WTC11 (cell line): ENCODE data around the gene TEX51. TPM values are rescaled to one million over a fixed set of nuclear protein-coding genes. Genes with fewer than 3 reads are reported as not detected.

Experiments used
- ATAC-seq: fragments of 200-7000 bp; cut with Tn5 transposase; 2 replicates; pipeline ENCODE4 v1.10.0; 2021; ENCODE audit warnings: mild to moderate bottlenecking, moderate library complexity
- CTCF ChIA-PET: fragments of 300-600 bp; sonication (Branson Sonifier 250); formaldehyde crosslinking; loops from one replicate; lab custom pipeline; 2021; ENCODE audit warnings: antibody characterized with exemption; lab: Charles Lee
- POLR2A ChIA-PET: fragments of 350-600 bp; sonication (Branson Sonifier 250); formaldehyde crosslinking; loops from one replicate; lab custom pipeline; 2021; ENCODE audit warnings: antibody characterized with exemption; lab: Charles Lee
- DNase-seq: peaks from one replicate; pipeline ENCODE4 v3.0.0; 2021; ENCODE audit warnings: low spot score
- H3K27ac Mint-ChIP-seq: 2 replicates; pipeline ENCODE4 v1.8.0; 2021; ENCODE audit warnings: mixed read lengths
- H3K27me3 Mint-ChIP-seq: 2 replicates; pipeline ENCODE4 v1.8.0; 2021; ENCODE audit warnings: low read depth, mild to moderate bottlenecking, moderate library complexity, mixed read lengths
- H3K36me3 Mint-ChIP-seq: 2 replicates; pipeline ENCODE4 v1.8.0; 2021; ENCODE audit warnings: mixed read lengths
- H3K4me1 Mint-ChIP-seq: 2 replicates; pipeline ENCODE4 v1.8.0; 2022; ENCODE audit warnings: mixed read lengths
- H3K4me3 Mint-ChIP-seq: 2 replicates; pipeline ENCODE4 v1.8.0; 2021; ENCODE audit warnings: mild to moderate bottlenecking, moderate library complexity, mixed read lengths
- H3K9me3 Mint-ChIP-seq: 2 replicates; pipeline ENCODE4 v1.8.0; 2021; ENCODE audit warnings: mixed read lengths
- CREB1 ChIP-seq: sonication (generic); formaldehyde crosslinking; IDR thresholded peaks from 2 replicates; pipeline ENCODE4 v1.8.0; 2023; ENCODE audit warnings: mild to moderate bottlenecking, missing genetic modification reagents
- ETV6 ChIP-seq: sonication (generic); formaldehyde crosslinking; IDR thresholded peaks from 2 replicates; pipeline ENCODE4 v1.8.1; 2022; ENCODE audit warnings: mild to moderate bottlenecking, missing genetic modification reagents
- GABPB1 ChIP-seq: sonication (generic); formaldehyde crosslinking; IDR thresholded peaks from 2 replicates; pipeline ENCODE4 v1.8.1; 2023; ENCODE audit warnings: mild to moderate bottlenecking, missing genetic modification reagents
- GTF2I ChIP-seq: fragments of 250-450 bp; sonication (Bioruptor Pico); conservative IDR thresholded peaks from 2 replicates; pipeline ENCODE4 v1.4.0; 2021; ENCODE audit warnings: mild to moderate bottlenecking
- IRF2 ChIP-seq: sonication (generic); formaldehyde crosslinking; IDR thresholded peaks from 2 replicates; pipeline ENCODE4 v1.8.0; 2022; ENCODE audit warnings: low read depth, missing genetic modification reagents, borderline replicate concordance
- JUN ChIP-seq: sonication (generic); formaldehyde crosslinking; IDR thresholded peaks from 2 replicates; pipeline ENCODE4 v1.8.0; 2023; ENCODE audit warnings: mild to moderate bottlenecking, missing genetic modification reagents
- NFATC4 ChIP-seq: fragments of 250-450 bp; sonication (Bioruptor Pico); IDR thresholded peaks from 2 replicates; pipeline ENCODE4 v1.9.0; 2021; ENCODE audit warnings: mild to moderate bottlenecking
- NFYB ChIP-seq: sonication (generic); formaldehyde crosslinking; conservative IDR thresholded peaks from 2 replicates; pipeline ENCODE4 v1.8.0; 2022; ENCODE audit warnings: low read depth, missing genetic modification reagents
- NR1H2 ChIP-seq: sonication (generic); formaldehyde crosslinking; IDR thresholded peaks from 2 replicates; pipeline ENCODE4 v1.9.0; 2021; ENCODE audit warnings: mild to moderate bottlenecking, moderate library complexity, missing genetic modification reagents
- NR2C2 ChIP-seq: sonication (generic); formaldehyde crosslinking; IDR thresholded peaks from 2 replicates; pipeline ENCODE4 v1.8.0; 2022; ENCODE audit warnings: mild to moderate bottlenecking, missing genetic modification reagents
- NR3C1 ChIP-seq: sonication (generic); formaldehyde crosslinking; conservative IDR thresholded peaks from 2 replicates; pipeline ENCODE4 v1.8.1; 2023; ENCODE audit warnings: low read depth, mild to moderate bottlenecking, missing genetic modification reagents
- OVOL2 ChIP-seq: fragments of 250-450 bp; sonication (Bioruptor Pico); IDR thresholded peaks from 2 replicates; pipeline ENCODE4 v1.9.0; 2021; ENCODE audit warnings: mild to moderate bottlenecking, borderline replicate concordance
- PREB ChIP-seq: sonication (generic); formaldehyde crosslinking; IDR thresholded peaks from 2 replicates; pipeline ENCODE4 v1.8.1; 2022; ENCODE audit warnings: mild to moderate bottlenecking, missing genetic modification reagents, moderate library complexity, borderline replicate concordance
- PRRX2 ChIP-seq: fragments of 250-450 bp; sonication (Bioruptor Pico); IDR thresholded peaks from 2 replicates; pipeline ENCODE4 v1.8.0; 2021; ENCODE audit warnings: mild to moderate bottlenecking
- TEAD1 ChIP-seq: sonication (generic); formaldehyde crosslinking; IDR thresholded peaks from 2 replicates; pipeline ENCODE4 v1.8.0; 2022; ENCODE audit warnings: mild to moderate bottlenecking, missing genetic modification reagents
- ZMAT4 ChIP-seq: fragments of 250-450 bp; sonication (Bioruptor Pico); IDR thresholded peaks from 2 replicates; pipeline ENCODE4 v1.9.0; 2021; ENCODE audit warnings: mild to moderate bottlenecking
- ZNF219 ChIP-seq: sonication (generic); formaldehyde crosslinking; IDR thresholded peaks from 2 replicates; pipeline ENCODE4 v1.8.0; 2023; ENCODE audit warnings: missing genetic modification reagents, mild to moderate bottlenecking, borderline replicate concordance
- total RNA-seq: library from RNA; stranded (reverse); gene quantifications from 3 replicates; pipeline ENCODE4 v1.2.3, GENCODE V29; 2021
- TF ChIP-seq, protein P1 (sequence below): sonication (generic); formaldehyde crosslinking; IDR thresholded peaks from 2 replicates; pipeline ENCODE4 v1.8.0; 2022; ENCODE audit warnings: mild to moderate bottlenecking, missing genetic modification reagents
- TF ChIP-seq, protein P2 (sequence below): fragments of 250-450 bp; sonication (Bioruptor Pico); IDR thresholded peaks from 2 replicates; pipeline ENCODE4 v1.8.0; 2021; ENCODE audit warnings: mild to moderate bottlenecking
- TF ChIP-seq, protein P3 (sequence below): sonication (generic); formaldehyde crosslinking; IDR thresholded peaks from 2 replicates; pipeline ENCODE4 v1.8.1; 2022; ENCODE audit warnings: low read depth, mild to moderate bottlenecking, moderate library complexity, missing genetic modification reagents, borderline replicate concordance
- TF ChIP-seq, protein P4 (sequence below): fragments of 250-450 bp; sonication (Bioruptor Pico); IDR thresholded peaks from 2 replicates; pipeline ENCODE4 v1.9.0; 2021; ENCODE audit warnings: moderate library complexity, mild to moderate bottlenecking, inconsistent platforms, borderline replicate concordance
- TF ChIP-seq, protein P5 (sequence below): sonication (generic); formaldehyde crosslinking; conservative IDR thresholded peaks from 2 replicates; pipeline ENCODE4 v1.8.1; 2022; ENCODE audit warnings: mild to moderate bottlenecking, missing genetic modification reagents

The TEX51 gene
- total RNA-seq, 1 experiment from 2014 or later = not detected

DNA sequence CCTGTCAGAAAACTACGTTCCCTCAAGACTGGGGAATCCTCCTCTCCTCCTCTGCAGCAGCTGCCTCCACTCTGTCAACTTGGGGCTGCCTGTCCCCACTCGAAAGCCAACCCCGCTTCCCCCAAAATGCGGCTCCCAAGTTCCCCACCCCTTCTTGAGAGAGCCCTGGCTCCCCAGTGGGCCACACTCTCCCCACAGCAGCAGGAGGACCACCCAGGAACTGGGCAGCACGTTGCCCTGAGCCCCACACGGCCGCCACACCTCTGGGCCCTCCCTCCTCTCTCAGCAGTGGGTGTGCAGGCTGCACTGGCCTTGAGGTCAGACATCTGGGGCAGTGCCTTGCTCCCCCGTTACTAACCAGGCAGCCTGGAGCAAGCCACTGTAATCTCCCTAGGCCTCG is 9.6 kb upstream of the TEX51 start (continued):
- TF ChIP-seq PREB (no peak), JUN (CRISPR knock-in tag) (no peak)

DNA sequence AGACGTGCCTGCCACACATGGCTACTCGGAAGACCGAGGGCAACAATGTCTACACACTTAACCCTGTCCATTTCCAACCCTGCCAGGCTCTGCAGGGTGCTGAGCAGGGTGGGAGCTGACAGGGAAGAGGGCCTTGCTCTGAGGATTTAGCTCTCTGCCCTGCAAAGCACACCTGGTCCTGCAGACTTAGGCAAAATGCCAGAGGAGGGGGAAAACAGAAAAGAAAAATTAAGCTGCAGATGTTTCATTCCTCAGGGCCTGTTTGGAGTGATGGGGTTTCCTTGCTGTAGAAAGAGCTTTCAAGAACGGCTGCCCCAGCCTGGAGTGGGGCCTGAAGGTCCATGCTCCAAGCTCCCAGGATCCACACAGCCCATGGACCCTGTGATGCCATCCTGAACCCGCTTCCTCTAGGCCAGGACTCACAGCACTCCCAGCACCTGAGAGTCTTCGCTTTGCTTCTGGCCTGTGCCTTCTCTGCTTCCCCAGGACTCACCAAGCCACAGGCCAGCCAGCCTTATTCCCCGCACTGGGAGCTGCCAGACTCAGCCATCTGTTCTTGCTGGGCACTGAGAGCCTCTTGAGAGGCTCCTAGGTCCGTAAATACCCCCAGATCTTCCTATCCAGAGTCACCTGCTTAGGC is 9.1 kb upstream of the TEX51 start:
- Mint-ChIP-seq H3K4me3 (no peak overlapping the region), H3K27ac (no peak overlapping the region), H3K36me3 (no peaks in the 10 kb centered on the region), H3K4me1 (peaks cover 13% of the 10 kb centered on the region), H3K27me3 (peaks cover 24% of the 10 kb centered on the region), H3K9me3 (no peaks in the 10 kb centered on the region)
- ChIA-PET POLR2A (no interaction called here), CTCF (interaction anchor here (5.9 kb wide), 1 partner anchor 82 kb away, joined by 73 read pairs; no protein-coding TSS in a partner anchor)
- DNase-seq (no peak), ATAC-seq (no peak)
- TF ChIP-seq CREB1 (CRISPR knock-in tag) (no peak), PRRX2 (CRISPR knock-in tag) (no peak), TEAD1 (CRISPR knock-in tag) (no peak), NR1H2 (CRISPR knock-in tag) (no peak), NFYB (CRISPR knock-in tag) (no peak), NR2C2 (CRISPR knock-in tag) (no peak), IRF2 (CRISPR knock-in tag) (no peak), ETV6 (CRISPR knock-in tag) (no peak)
- TF ChIP-seq, protein P1, sequence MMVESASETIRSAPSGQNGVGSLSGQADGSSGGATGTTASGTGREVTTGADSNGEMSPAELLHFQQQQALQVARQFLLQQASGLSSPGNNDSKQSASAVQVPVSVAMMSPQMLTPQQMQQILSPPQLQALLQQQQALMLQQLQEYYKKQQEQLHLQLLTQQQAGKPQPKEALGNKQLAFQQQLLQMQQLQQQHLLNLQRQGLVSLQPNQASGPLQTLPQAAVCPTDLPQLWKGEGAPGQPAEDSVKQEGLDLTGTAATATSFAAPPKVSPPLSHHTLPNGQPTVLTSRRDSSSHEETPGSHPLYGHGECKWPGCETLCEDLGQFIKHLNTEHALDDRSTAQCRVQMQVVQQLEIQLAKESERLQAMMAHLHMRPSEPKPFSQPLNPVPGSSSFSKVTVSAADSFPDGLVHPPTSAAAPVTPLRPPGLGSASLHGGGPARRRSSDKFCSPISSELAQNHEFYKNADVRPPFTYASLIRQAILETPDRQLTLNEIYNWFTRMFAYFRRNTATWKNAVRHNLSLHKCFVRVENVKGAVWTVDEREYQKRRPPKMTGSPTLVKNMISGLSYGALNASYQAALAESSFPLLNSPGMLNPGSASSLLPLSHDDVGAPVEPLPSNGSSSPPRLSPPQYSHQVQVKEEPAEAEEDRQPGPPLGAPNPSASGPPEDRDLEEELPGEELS = no peak

DNA sequence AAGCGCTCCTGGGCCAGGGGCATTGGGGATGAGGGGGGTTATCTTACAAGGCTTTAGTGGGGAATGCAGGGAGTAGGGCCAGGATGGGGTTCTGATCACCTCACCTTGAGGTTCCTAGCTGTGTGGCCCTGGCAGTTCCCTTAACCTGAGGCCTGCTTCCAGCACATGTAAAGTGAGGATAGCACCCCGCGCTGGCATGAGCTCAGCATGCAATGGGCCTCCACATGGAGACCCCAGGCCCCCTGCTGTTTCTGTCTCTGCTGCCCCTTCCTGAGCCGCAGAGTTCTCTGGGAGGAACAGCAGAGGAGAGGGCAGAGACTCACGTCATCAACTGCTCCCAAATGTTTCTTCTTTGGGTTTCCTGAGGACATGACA is 8.6 kb upstream of the TEX51 start:
- no peak for ATAC-seq
- H3K27me3 Mint-ChIP-seq = peaks cover 24% of the 10 kb centered on the region
- no peak overlapping the region for H3K4me3 Mint-ChIP-seq
- ChIA-PET CTCF (interaction anchor here (5.9 kb wide), 1 partner anchor 81 kb away, joined by 73 read pairs; no protein-coding TSS in a partner anchor), POLR2A (no interaction called here)
- H3K9me3 Mint-ChIP-seq = no peaks in the 10 kb centered on the region
- no peak overlapping the region for H3K27ac Mint-ChIP-seq
- TF ChIP-seq, protein P2, sequence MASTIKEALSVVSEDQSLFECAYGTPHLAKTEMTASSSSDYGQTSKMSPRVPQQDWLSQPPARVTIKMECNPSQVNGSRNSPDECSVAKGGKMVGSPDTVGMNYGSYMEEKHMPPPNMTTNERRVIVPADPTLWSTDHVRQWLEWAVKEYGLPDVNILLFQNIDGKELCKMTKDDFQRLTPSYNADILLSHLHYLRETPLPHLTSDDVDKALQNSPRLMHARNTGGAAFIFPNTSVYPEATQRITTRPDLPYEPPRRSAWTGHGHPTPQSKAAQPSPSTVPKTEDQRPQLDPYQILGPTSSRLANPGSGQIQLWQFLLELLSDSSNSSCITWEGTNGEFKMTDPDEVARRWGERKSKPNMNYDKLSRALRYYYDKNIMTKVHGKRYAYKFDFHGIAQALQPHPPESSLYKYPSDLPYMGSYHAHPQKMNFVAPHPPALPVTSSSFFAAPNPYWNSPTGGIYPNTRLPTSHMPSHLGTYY (CRISPR knock-in tag) = no peak
- TF ChIP-seq, protein P3, sequence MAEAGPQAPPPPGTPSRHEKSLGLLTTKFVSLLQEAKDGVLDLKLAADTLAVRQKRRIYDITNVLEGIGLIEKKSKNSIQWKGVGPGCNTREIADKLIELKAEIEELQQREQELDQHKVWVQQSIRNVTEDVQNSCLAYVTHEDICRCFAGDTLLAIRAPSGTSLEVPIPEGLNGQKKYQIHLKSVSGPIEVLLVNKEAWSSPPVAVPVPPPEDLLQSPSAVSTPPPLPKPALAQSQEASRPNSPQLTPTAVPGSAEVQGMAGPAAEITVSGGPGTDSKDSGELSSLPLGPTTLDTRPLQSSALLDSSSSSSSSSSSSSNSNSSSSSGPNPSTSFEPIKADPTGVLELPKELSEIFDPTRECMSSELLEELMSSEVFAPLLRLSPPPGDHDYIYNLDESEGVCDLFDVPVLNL (CRISPR knock-in tag) = no peak
- no peak for TF ChIP-seq NFATC4 (CRISPR knock-in tag)
- TF ChIP-seq GTF2I (CRISPR knock-in tag) = no peak
- TF ChIP-seq JUN (CRISPR knock-in tag) = no peak
- TF ChIP-seq GABPB1 (CRISPR knock-in tag) = no peak
- TF ChIP-seq, protein P4, sequence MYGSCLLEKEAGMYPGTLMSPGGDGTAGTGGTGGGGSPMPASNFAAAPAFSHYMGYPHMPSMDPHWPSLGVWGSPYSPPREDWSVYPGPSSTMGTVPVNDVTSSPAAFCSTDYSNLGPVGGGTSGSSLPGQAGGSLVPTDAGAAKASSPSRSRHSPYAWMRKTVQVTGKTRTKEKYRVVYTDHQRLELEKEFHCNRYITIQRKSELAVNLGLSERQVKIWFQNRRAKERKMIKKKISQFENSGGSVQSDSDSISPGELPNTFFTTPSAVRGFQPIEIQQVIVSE = no peak
- TF ChIP-seq NR3C1 (CRISPR knock-in tag) = no peak
- TF ChIP-seq OVOL2 (CRISPR knock-in tag) = no peak
- no peak for TF ChIP-seq ZNF219 (CRISPR knock-in tag)
- no peak for TF ChIP-seq TEAD1 (CRISPR knock-in tag)
- TF ChIP-seq ZMAT4 (CRISPR knock-in tag) = no peak
- TF ChIP-seq, protein P5, sequence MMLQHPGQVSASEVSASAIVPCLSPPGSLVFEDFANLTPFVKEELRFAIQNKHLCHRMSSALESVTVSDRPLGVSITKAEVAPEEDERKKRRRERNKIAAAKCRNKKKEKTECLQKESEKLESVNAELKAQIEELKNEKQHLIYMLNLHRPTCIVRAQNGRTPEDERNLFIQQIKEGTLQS (CRISPR knock-in tag) = no peak
- no peak for DNase-seq
- H3K36me3 Mint-ChIP-seq = no peaks in the 10 kb centered on the region
- peaks cover 15% of the 10 kb centered on the region for H3K4me1 Mint-ChIP-seq
